ENCODE measurements around the gene SLC28A1. TPM values are rescaled to one million over a fixed set of nuclear protein-coding genes. Genes with fewer than 3 reads are reported as not detected.
A peak's percentile ranks its signal among the peaks of the same experiment; 100 is the strongest.

SLC28A1 gene
- total and polyA plus RNA-seq, 7 experiments from 2014 or later: not detected

DNA sequence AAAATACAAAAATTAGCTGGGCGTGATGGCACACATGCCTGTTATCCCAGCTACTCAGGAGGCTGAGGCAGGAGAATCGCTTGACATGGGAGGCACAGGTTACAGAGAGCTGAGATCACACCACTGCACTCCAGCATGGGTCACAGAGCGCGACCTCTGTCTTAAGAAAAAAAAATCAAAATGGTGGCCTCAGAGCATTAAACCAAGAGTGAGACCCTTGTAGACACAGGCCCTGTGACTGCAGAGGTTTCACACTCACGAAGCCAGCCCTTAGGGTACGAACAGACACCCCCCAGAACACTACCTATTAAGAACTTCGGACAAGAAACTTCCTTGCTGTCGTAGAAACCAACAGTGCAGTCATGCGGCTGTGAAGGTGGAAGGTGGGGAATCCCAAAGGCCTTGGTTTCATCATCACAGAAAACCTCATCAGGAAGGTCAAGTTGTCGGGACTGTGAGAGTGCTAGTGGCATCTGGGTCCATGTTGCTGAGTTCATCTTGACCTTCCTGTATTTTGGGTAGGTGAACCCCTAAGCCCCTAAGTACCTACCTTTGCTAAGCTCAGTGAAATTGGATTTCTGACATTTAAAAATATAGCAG, 92.4 kb downstream of the SLC28A1 start:
- Mint-ChIP-seq H3K27me3 (peaks cover 0 to 17% (median 0%) of the 10 kb centered on the region in 5 donors), H3K27ac (no peak overlapping the region), H3K4me3 (no peak overlapping the region), H3K9me3 (no peaks in the 10 kb centered on the region), H3K4me1 (peaks cover 0 to 16% (median 8%) of the 10 kb centered on the region in 7 donors), H3K36me3 (no peaks in the 10 kb centered on the region)
- intact Hi-C loops (cut with micrococcal nuclease): no loop called here
- Histone ChIP-seq H3K36me3 (ENCODE audit: control insufficient read depth in 2 of 3, insufficient read depth in 3 of 3, low read length in 3 of 3) (peaks cover 0 to 10% (median 0%) of the 10 kb centered on the region in 3 experiments), H3K4me3 (ENCODE audit: low read length) (no peak overlapping the region), H3K4me1 (ENCODE audit: control insufficient read depth in 2 of 2, insufficient read depth in 2 of 2, low read length in 2 of 2) (peaks cover 5% of the 10 kb centered on the region in 2 donors), H3K27me3 (ENCODE audit: control insufficient read depth in 2 of 2, insufficient read depth in 2 of 2, low read length in 2 of 2) (no peaks in the 10 kb centered on the region), H3K27ac (ENCODE audit: low read depth, low read length) (no peak overlapping the region), H3K9me3 (ENCODE audit: control insufficient read depth in 2 of 3, low read length in 3 of 3) (no peaks in the 10 kb centered on the region)
- ATAC-seq (no peak), DNase-seq (no peak)
- ChIA-PET POLR2A (no interaction called here), CTCF (no interaction called here)

- Mint-ChIP-seq H3K27ac (peak overlapping the region; percentile 85 to 98 (median 95)), H3K9me3 (no peaks in the 10 kb centered on the region), H3K4me3 (peak overlapping the region; percentile 89 to 97 (median 95)), H3K36me3 (no peaks in the 10 kb centered on the region), H3K27me3 (peaks cover 0 to 26% (median 0%) of the 10 kb centered on the region in 5 donors), H3K4me1 (peaks cover 11 to 38% (median 31%) of the 10 kb centered on the region in 7 donors)
- ATAC-seq (no peak), DNase-seq (no peak)
- POLR2A ChIA-PET: interaction anchor here (1.7 to 3.5 kb wide), 7 partner anchors 9 to 348 kb away, joined by 5 to 15 read pairs (median 7); partner anchors contain the start of gene SEC11A
- Histone ChIP-seq H3K36me3 (ENCODE audit: control insufficient read depth in 2 of 3, insufficient read depth in 3 of 3, low read length in 3 of 3) (peaks cover 0 to 10% (median 0%) of the 10 kb centered on the region in 3 experiments), H3K27me3 (ENCODE audit: control insufficient read depth in 2 of 2, insufficient read depth in 2 of 2, low read length in 2 of 2) (no peaks in the 10 kb centered on the region), H3K9me3 (ENCODE audit: control insufficient read depth in 2 of 3, low read length in 3 of 3) (no peaks in the 10 kb centered on the region), H3K27ac (ENCODE audit: low read depth, low read length) (no peak overlapping the region), H3K4me1 (ENCODE audit: control insufficient read depth in 2 of 2, insufficient read depth in 2 of 2, low read length in 2 of 2) (peaks cover 8 to 9% of the 10 kb centered on the region in 2 donors), H3K4me3 (ENCODE audit: low read length) (peak overlapping the region; percentile 98)
- intact Hi-C loops (cut with micrococcal nuclease): loop anchor here (1.0 to 5.0 kb wide), 8 partner anchors 9 to 392 kb away; partner anchors contain the start of genes ZNF592 (in 2 of the 2) and WDR73 (in 1 of the 2)
- CTCF ChIA-PET: interaction anchor here (0.6 to 2.3 kb wide), 6 partner anchors 8 to 759 kb away, joined by 3 to 8 read pairs (median 4); no protein-coding TSS in a partner anchor
Measured at GRCh38 chr15:84979651-84980050, 95.2 kb downstream of the SLC28A1 start.

GRCh38 chr15:84980196-84981053, 96.0 kb downstream of the SLC28A1 start:
- ATAC-seq: peak; percentile 80
- Mint-ChIP-seq H3K4me1 (peaks cover 19 to 45% (median 39%) of the 10 kb centered on the region in 7 donors), H3K9me3 (no peaks in the 10 kb centered on the region), H3K4me3 (peak overlapping the region; percentile 89 to 97 (median 95)), H3K36me3 (no peaks in the 10 kb centered on the region), H3K27ac (peak overlapping the region; percentile 85 to 98 (median 95)), H3K27me3 (peaks cover 0 to 26% (median 0%) of the 10 kb centered on the region in 5 donors)
- peaks cover 8 to 11% of the 10 kb centered on the region in 2 donors for H3K4me1 ChIP-seq (ENCODE audit: control insufficient read depth in 2 of 2, insufficient read depth in 2 of 2, low read length in 2 of 2)
- no peaks in the 10 kb centered on the region for H3K27me3 ChIP-seq (ENCODE audit: control insufficient read depth in 2 of 2, insufficient read depth in 2 of 2, low read length in 2 of 2)
- peak overlapping the region; percentile 98 for H3K4me3 ChIP-seq (ENCODE audit: low read length)
- POLR2A ChIA-PET: interaction anchor here (0.7 to 3.5 kb wide), 20 partner anchors 8 to 400 kb away, joined by 3 to 15 read pairs (median 4); partner anchors contain the start of genes AKAP13 and SEC11A
- peak; percentile 79 to 92 (median 90) for DNase-seq
- peaks cover 0 to 10% (median 0%) of the 10 kb centered on the region in 3 experiments for H3K36me3 ChIP-seq (ENCODE audit: control insufficient read depth in 2 of 3, insufficient read depth in 3 of 3, low read length in 3 of 3)
- H3K27ac ChIP-seq (ENCODE audit: low read depth, low read length): peak overlapping the region; percentile 89
- intact Hi-C loops (cut with micrococcal nuclease): loop anchor here (1.0 to 5.0 kb wide), 13 partner anchors 8 to 410 kb away; partner anchors contain the start of genes WDR73 (in 2 of the 2), ZNF592 (in 2 of the 2), AKAP13 (in 1 of the 2) and ZSCAN2 (in 1 of the 2)
- no peaks in the 10 kb centered on the region for H3K9me3 ChIP-seq (ENCODE audit: control insufficient read depth in 2 of 3, low read length in 3 of 3)
- CTCF ChIA-PET: interaction anchor here (0.6 to 2.3 kb wide), 8 partner anchors 7 to 758 kb away, joined by 3 to 8 read pairs (median 3); no protein-coding TSS in a partner anchor

GRCh38 chr15:84981054-84981710, 96.7 kb downstream of the SLC28A1 start:
- Mint-ChIP-seq H3K27me3 (peaks cover 0 to 26% (median 0%) of the 10 kb centered on the region in 5 donors), H3K4me3 (peak overlapping the region; percentile 88 to 97 (median 95)), H3K36me3 (no peaks in the 10 kb centered on the region), H3K9me3 (no peaks in the 10 kb centered on the region), H3K27ac (peak overlapping the region; percentile 85 to 98 (median 94)), H3K4me1 (peaks cover 26 to 53% (median 44%) of the 10 kb centered on the region in 7 donors)
- ChIA-PET POLR2A (interaction anchor here (0.8 to 3.5 kb wide), 19 partner anchors 8 to 382 kb away, joined by 3 to 15 read pairs (median 4); partner anchors contain the start of gene SEC11A), CTCF (interaction anchor here (0.9 to 2.3 kb wide), 2 partner anchors 10 to 50 kb away, joined by 3 to 8 read pairs; no protein-coding TSS in a partner anchor)
- H3K4me1 ChIP-seq (ENCODE audit: control insufficient read depth in 2 of 2, insufficient read depth in 2 of 2, low read length in 2 of 2): peaks cover 8 to 13% of the 10 kb centered on the region in 2 donors
- peak overlapping the region; percentile 98 for H3K4me3 ChIP-seq (ENCODE audit: low read length)
- peak overlapping the region; percentile 89 for H3K27ac ChIP-seq (ENCODE audit: low read depth, low read length)
- no peaks in the 10 kb centered on the region for H3K9me3 ChIP-seq (ENCODE audit: control insufficient read depth in 2 of 3, low read length in 3 of 3)
- intact Hi-C loops (cut with micrococcal nuclease): loop anchor here (1.0 to 5.0 kb wide), 10 partner anchors 64 to 411 kb away; partner anchors contain the start of genes ZNF592 (in 2 of the 2), AKAP13 (in 1 of the 2), WDR73 (in 1 of the 2) and ZSCAN2 (in 1 of the 2)
- no peaks in the 10 kb centered on the region for H3K27me3 ChIP-seq (ENCODE audit: control insufficient read depth in 2 of 2, insufficient read depth in 2 of 2, low read length in 2 of 2)
- peak; percentile 94 to 98 (median 97) for DNase-seq
- peak; percentile 85 for ATAC-seq
- H3K36me3 ChIP-seq (ENCODE audit: control insufficient read depth in 2 of 3, insufficient read depth in 3 of 3, low read length in 3 of 3): peaks cover 0 to 10% (median 0%) of the 10 kb centered on the region in 3 experiments

GRCh38 chr15:84981711-84982300, 97.3 kb downstream of the SLC28A1 start, which contains the start of gene PDE8A:
Gene PDE8A (plus strand): TSS chr15:84981856. CDS start chr15:84982163, 307 bp downstream.
- ATAC-seq: peak; percentile 8
- intact Hi-C loops (cut with micrococcal nuclease): loop anchor here (1.0 to 5.0 kb wide), 13 partner anchors 17 to 412 kb away; partner anchors contain the start of genes ZNF592 (in 2 of the 2), AKAP13 (in 1 of the 2), WDR73 (in 1 of the 2) and ZSCAN2 (in 1 of the 2)

More at GRCh38 chr15:84981711-84982300, 97.3 kb downstream of the SLC28A1 start, which contains the start of gene PDE8A:
- Histone ChIP-seq H3K4me1 (ENCODE audit: control insufficient read depth in 2 of 2, insufficient read depth in 2 of 2, low read length in 2 of 2) (peaks cover 8 to 19% of the 10 kb centered on the region in 2 donors), H3K4me3 (ENCODE audit: low read length) (peak within 1 kb of the TSS; percentile 98), H3K9me3 (ENCODE audit: control insufficient read depth in 2 of 3, low read length in 3 of 3) (no peaks in the 10 kb centered on the region), H3K27ac (ENCODE audit: low read depth, low read length) (peak within 1 kb of the TSS; percentile 89), H3K36me3 (ENCODE audit: control insufficient read depth in 2 of 3, insufficient read depth in 3 of 3, low read length in 3 of 3) (peaks cover 0 to 10% (median 0%) of the 10 kb centered on the region in 3 experiments), H3K27me3 (ENCODE audit: control insufficient read depth in 2 of 2, insufficient read depth in 2 of 2, low read length in 2 of 2) (no peaks in the 10 kb centered on the region)
- Mint-ChIP-seq H3K27ac (peak within 1 kb of the TSS; percentile 88 to 98 (median 95)), H3K9me3 (no peaks in the 10 kb centered on the region), H3K4me3 (peak within 1 kb of the TSS; percentile 92 to 97 (median 95)), H3K4me1 (peaks cover 29 to 59% (median 51%) of the 10 kb centered on the region in 7 donors), H3K27me3 (peaks cover 0 to 26% (median 0%) of the 10 kb centered on the region in 5 donors), H3K36me3 (no peaks in the 10 kb centered on the region)
- DNase-seq: peak; percentile 40 to 64 (median 55)
- ChIA-PET CTCF (interaction anchor here (2.0 kb wide), 1 partner anchor 63 kb away, joined by 6 read pairs; no protein-coding TSS in a partner anchor), POLR2A (interaction anchor here (1.1 to 3.5 kb wide), 10 partner anchors 8 to 266 kb away, joined by 3 to 15 read pairs (median 5); partner anchors contain the start of gene SEC11A)

Data from naive thymus-derived CD4-positive, alpha-beta T cell (primary cell).